PC-3 (cell line): ENCODE measurements around the gene LEKR1. TPM values are rescaled to one million over a fixed set of nuclear protein-coding genes. Genes with fewer than 3 reads are reported as not detected.

ENCODE experiments used
- ATAC-seq: fragments of 200-7000 bp; cut with Tn5 transposase; 2 replicates; pipeline ENCODE4 v1.9.1; 2020; ENCODE audit warnings: mild to moderate bottlenecking, moderate library complexity
- BruUV-seq: library from RNA; stranded (reverse); fragments of 400-500 nt; replicated peaks from 2 replicates; lab custom pipeline; 2021; lab: Mats Ljungman, UMichigan
- CTCF ChIA-PET: fragments of 300-600 bp; sonication (Branson Sonifier 250); formaldehyde crosslinking; loops from one replicate; lab custom pipeline; 2022; ENCODE audit warnings: antibody characterized with exemption; lab: Charles Lee
- POLR2A ChIA-PET: fragments of 300-600 bp; sonication (Branson Sonifier 250); formaldehyde crosslinking; loops from one replicate; lab custom pipeline; 2022; ENCODE audit warnings: antibody characterized with exemption; ENCODE audit not compliant: unreplicated experiment; lab: Charles Lee
- DNase-seq: peaks from one replicate; pipeline ENCODE4 v3.0.0-alpha.2; 2015
- H2AFZ ChIP-seq: fragments of 300-600 bp; sonication (generic); 2 replicates; pipeline ENCODE4 v1.6.0; 2016; ENCODE audit warnings: antibody characterized with exemption, low read length
- H3F3A ChIP-seq: fragments of 300-600 bp; sonication (generic); one replicate; pipeline ENCODE4 v1.6.0; 2017; ENCODE audit warnings: antibody characterized with exemption, low read length, control low read depth, mild to moderate bottlenecking; ENCODE audit not compliant: unreplicated experiment
- H3K27ac ChIP-seq: fragments of 300-600 bp; sonication (generic); 2 replicates; pipeline ENCODE4 v1.5.1; 2016; ENCODE audit warnings: mild to moderate bottlenecking, low read length
- H3K27me3 ChIP-seq: fragments of 300-600 bp; sonication (generic); 2 replicates; pipeline ENCODE4 v1.6.1; 2016; ENCODE audit warnings: low read length, mixed read lengths
- H3K36me3 ChIP-seq: fragments of 300-600 bp; sonication (generic); 2 replicates; pipeline ENCODE4 v1.6.1; 2016; ENCODE audit warnings: low read depth, mixed run types, low read length, mixed read lengths
- H3K4me1 ChIP-seq: fragments of 300-600 bp; sonication (generic); 2 replicates; pipeline ENCODE4 v1.5.1; 2016; ENCODE audit warnings: low read length; ENCODE audit not compliant: insufficient read depth
- H3K4me2 ChIP-seq: fragments of 300-600 bp; sonication (generic); 2 replicates; pipeline ENCODE4 v1.6.0; 2016; ENCODE audit warnings: low read length
- H3K4me3 ChIP-seq: fragments of 300-600 bp; sonication (generic); 2 replicates; pipeline ENCODE4 v1.5.1; 2016; ENCODE audit warnings: mild to moderate bottlenecking, low read length, mixed read lengths
- H3K79me2 ChIP-seq: fragments of 300-600 bp; sonication (generic); 2 replicates; pipeline ENCODE4 v1.6.1; 2017; ENCODE audit warnings: low read length, mixed read lengths
- H3K9ac ChIP-seq: fragments of 300-600 bp; sonication (generic); 2 replicates; pipeline ENCODE4 v1.6.0; 2016; ENCODE audit warnings: mild to moderate bottlenecking, low read length
- H3K9me2 ChIP-seq: fragments of 300-600 bp; sonication (generic); replicated peaks from 2 replicates; pipeline ENCODE4 v1.6.1; 2016; ENCODE audit warnings: mixed run types, low read length, mixed read lengths
- H3K9me3 ChIP-seq: fragments of 300-600 bp; sonication (generic); 2 replicates; pipeline ENCODE4 v1.6.1; 2016; ENCODE audit warnings: low read length, mixed read lengths
- H4K20me1 ChIP-seq: fragments of 300-600 bp; sonication (generic); 2 replicates; pipeline ENCODE4 v1.6.1; 2016; ENCODE audit warnings: low read length, mixed read lengths
- EZH2 ChIP-seq: fragments of 300-600 bp; sonication (generic); IDR thresholded peaks from one replicate; pipeline ENCODE4 v1.6.1; 2017; ENCODE audit warnings: antibody characterized with exemption, mild to moderate bottlenecking, low read length; ENCODE audit not compliant: unreplicated experiment
- EZH2phosphoT487 ChIP-seq: fragments of 300-600 bp; sonication (generic); IDR thresholded peaks from 2 replicates; pipeline ENCODE4 v1.6.1; 2018; ENCODE audit warnings: mild to moderate bottlenecking, antibody characterized with exemption, low read length, borderline replicate concordance
- intact Hi-C: fragments of 100-400 bp; cut with micrococcal nuclease; formaldehyde crosslinking; loops from 2 replicates; pipeline ENCODE4 v1.9.0; 2023
- total RNA-seq: library from RNA; depleted of rRNA; stranded (reverse); fragments of >200 nt; gene quantifications from 2 replicates; pipeline ENCODE4 v1.2.3, GENCODE V29; 2014
- TF ChIP-seq, protein P1 (sequence below): fragments of 300-600 bp; sonication (generic); conservative IDR thresholded peaks from 2 replicates; pipeline ENCODE4 v1.5.1; 2017; ENCODE audit warnings: antibody characterized with exemption, low read depth, mild to moderate bottlenecking, low read length

Gene LEKR1
- total RNA-seq, 1 experiment from 2014 or later: 0.15 TPM

DNA sequence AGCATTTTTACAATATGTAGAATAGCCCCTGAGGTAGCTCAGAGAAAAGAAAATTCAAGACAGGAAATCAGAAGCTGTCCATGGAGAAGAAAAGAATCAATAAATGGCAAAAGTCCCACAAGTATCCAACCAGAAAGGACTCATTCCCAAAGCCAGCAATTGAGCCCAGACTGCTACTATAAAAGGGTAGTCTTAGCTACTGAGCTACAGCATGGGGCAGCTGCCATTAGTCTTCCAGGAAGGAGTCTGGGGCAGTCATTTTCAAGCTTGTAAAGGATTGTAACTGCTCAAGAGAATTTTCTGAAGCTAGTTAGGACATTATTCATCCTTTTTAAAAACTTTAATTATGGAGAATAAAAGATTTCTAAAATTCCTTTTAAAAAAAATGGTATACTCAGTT, 10.5 kb downstream of the LEKR1 start:
- TF ChIP-seq EZH2 (no peak), EZH2phosphoT487 (no peak)
- TF ChIP-seq, protein P1, sequence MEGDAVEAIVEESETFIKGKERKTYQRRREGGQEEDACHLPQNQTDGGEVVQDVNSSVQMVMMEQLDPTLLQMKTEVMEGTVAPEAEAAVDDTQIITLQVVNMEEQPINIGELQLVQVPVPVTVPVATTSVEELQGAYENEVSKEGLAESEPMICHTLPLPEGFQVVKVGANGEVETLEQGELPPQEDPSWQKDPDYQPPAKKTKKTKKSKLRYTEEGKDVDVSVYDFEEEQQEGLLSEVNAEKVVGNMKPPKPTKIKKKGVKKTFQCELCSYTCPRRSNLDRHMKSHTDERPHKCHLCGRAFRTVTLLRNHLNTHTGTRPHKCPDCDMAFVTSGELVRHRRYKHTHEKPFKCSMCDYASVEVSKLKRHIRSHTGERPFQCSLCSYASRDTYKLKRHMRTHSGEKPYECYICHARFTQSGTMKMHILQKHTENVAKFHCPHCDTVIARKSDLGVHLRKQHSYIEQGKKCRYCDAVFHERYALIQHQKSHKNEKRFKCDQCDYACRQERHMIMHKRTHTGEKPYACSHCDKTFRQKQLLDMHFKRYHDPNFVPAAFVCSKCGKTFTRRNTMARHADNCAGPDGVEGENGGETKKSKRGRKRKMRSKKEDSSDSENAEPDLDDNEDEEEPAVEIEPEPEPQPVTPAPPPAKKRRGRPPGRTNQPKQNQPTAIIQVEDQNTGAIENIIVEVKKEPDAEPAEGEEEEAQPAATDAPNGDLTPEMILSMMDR: no peak
- Histone ChIP-seq H3K4me2 (no peak overlapping the region), H4K20me1 (no peaks in the 10 kb centered on the region), H2AFZ (no peak overlapping the region), H3K27me3 (no peaks in the 10 kb centered on the region), H3F3A (no peaks in the 10 kb centered on the region), H3K9me3 (no peaks in the 10 kb centered on the region), H3K36me3 (no peaks in the 10 kb centered on the region), H3K9ac (no peak overlapping the region), H3K9me2 (no peaks in the 10 kb centered on the region), H3K27ac (no peak overlapping the region), H3K4me1 (0 out of 2 replicates have a peak, but pooled peaks cover 6% of the 10 kb centered on the region), H3K79me2 (no peaks in the 10 kb centered on the region), H3K4me3 (no peak overlapping the region)
- no TSS peak for BruUV-seq
- intact Hi-C loops: no loop called here
- DNase-seq: no peak
- CTCF ChIA-PET: no interaction called here
- no peak; the same call in 1 of the 2 replicates for ATAC-seq
- POLR2A ChIA-PET: interaction anchor here (0.5 kb wide), 1 partner anchor 136 kb away, joined by 3 read pairs; no protein-coding TSS in a partner anchor

GRCh38 chr3:156837115-156837514, 11.0 kb downstream of the LEKR1 start:
- ChIA-PET CTCF (no interaction called here), POLR2A (interaction anchor here (0.5 kb wide), 1 partner anchor 137 kb away, joined by 3 read pairs; no protein-coding TSS in a partner anchor)
- Histone ChIP-seq H3K36me3 (no peaks in the 10 kb centered on the region), H3K9ac (no peak overlapping the region), H3K9me2 (no peaks in the 10 kb centered on the region), H4K20me1 (no peaks in the 10 kb centered on the region), H3K4me3 (no peak overlapping the region), H3F3A (no peaks in the 10 kb centered on the region), H2AFZ (no peak overlapping the region), H3K9me3 (no peaks in the 10 kb centered on the region), H3K27me3 (no peaks in the 10 kb centered on the region), H3K4me2 (no peak overlapping the region), H3K79me2 (no peaks in the 10 kb centered on the region), H3K27ac (no peak overlapping the region), H3K4me1 (0 out of 2 replicates have a peak, but pooled peaks cover 6% of the 10 kb centered on the region)
- BruUV-seq: no TSS peak
- peak; percentile 71 for ATAC-seq
- intact Hi-C loops: no loop called here
- no peak for TF ChIP-seq EZH2phosphoT487
- TF ChIP-seq, protein P1: no peak
- no peak for TF ChIP-seq EZH2
- DNase-seq: peak; percentile 57

DNA sequence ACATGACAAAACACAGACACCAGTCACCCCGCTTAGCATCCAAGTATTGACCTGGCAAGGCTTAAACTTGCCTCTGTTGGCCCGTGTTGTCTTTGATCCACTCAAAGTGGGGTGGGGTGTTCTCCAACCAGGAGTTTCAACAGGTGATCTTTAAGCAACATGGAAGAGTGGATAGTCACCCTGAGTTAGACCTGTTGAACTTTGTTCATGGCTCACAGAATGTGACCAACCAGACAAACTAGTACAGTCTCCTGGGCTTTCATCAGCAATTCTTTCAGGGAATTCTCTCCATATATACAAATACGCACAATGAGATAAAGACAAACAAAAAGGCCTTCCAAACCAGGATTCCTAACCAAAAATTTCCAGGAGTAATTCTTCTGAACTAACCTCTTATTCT, 11.9 kb downstream of the LEKR1 start:
- POLR2A ChIA-PET: no interaction called here

More for the DNA sequence above, 11.9 kb downstream of the LEKR1 start:
- intact Hi-C loops: no loop called here
- no peak overlapping the region for H3K4me3 ChIP-seq
- 0 out of 2 replicates have a peak, but pooled peaks cover 6% of the 10 kb centered on the region for H3K4me1 ChIP-seq
- CTCF ChIA-PET: no interaction called here
- no TSS peak for BruUV-seq
- ATAC-seq (no peak), DNase-seq (no peak)
- H2AFZ ChIP-seq: no peak overlapping the region
- H3K27ac ChIP-seq: no peak overlapping the region
- no peaks in the 10 kb centered on the region for H3K9me3 ChIP-seq
- H4K20me1 ChIP-seq: no peaks in the 10 kb centered on the region
- H3K9ac ChIP-seq: no peak overlapping the region
- H3F3A ChIP-seq: no peaks in the 10 kb centered on the region
- no peaks in the 10 kb centered on the region for H3K9me2 ChIP-seq
- H3K79me2 ChIP-seq: no peaks in the 10 kb centered on the region
- no peaks in the 10 kb centered on the region for H3K27me3 ChIP-seq
- TF ChIP-seq EZH2phosphoT487 (no peak), EZH2 (no peak)
- TF ChIP-seq, protein P1: no peak
- no peak overlapping the region for H3K4me2 ChIP-seq
- no peaks in the 10 kb centered on the region for H3K36me3 ChIP-seq
